ENCODE results near the gene TCF12.

DNA sequence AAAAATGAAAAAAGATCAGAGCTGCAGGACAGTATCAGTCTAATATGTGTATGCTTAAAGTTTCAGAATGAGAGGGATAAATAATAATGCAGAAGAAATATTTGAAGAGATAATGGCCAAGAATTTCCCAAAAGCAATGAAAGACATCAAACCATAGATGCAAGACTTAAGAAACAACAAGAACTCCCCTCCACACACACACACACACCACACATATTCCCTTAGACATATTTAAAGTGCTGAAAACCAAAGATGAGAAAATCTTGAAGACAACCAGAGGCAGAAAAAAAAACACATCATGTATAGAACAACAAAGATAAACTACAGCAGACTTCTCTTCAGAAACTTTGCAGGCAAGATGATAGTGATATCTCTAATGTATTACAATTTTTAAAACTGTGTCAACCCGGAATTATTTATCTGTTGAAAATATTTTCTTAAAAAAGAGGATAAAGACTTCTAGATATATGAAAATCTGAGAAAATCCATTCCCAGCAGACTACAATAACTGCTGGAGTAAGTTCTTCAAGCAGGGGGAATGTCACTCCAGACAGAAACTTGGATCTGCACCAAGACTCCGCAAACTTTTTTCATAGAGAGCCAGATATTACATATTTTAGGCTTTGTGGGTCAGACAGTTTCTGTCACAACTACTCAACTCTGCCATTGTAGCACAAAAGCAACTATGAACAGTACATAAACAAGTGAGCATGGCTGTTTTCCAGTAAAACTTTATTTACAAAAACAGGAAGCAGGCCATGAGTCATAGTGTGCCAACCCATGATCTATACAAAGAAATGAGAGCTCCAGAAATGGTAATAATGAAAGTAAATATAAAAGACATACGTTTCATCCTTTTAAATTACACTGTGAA lies 234.5 kb downstream of the TCF12 start:
- TF ChIP-seq CTCF (IDR thresholded peaks at IDR 0.05), result no peak
- no peak for TF ChIP-seq EP300 (IDR thresholded peaks at IDR 0.05)
- peak in 1 of 2 donors; percentile 7 for TF ChIP-seq POLR2AphosphoS5 (IDR thresholded peaks at IDR 0.05)
- TF ChIP-seq POLR2A (IDR thresholded peaks at IDR 0.05; ENCODE audit: low read depth), result no peak

Data from esophagus muscularis mucosa (tissue), 4 donors.